A549 (cell line): ENCODE results near the gene KATNBL1.

ENCODE experiments used
- EP300 ChIP-seq, 2 experiments: fragments of >200 bp; sonication (Bioruptor Twin); formaldehyde crosslinking; IDR thresholded peaks; 2 replicates in 1 of 2; 3 replicates in 1 of 2; pipeline ENCODE4 v1.6.1; 2016 to 2017
- HDAC2 ChIP-seq: fragments of 200-600 bp; sonication (generic); IDR thresholded peaks from 2 replicates; pipeline ENCODE4 v1.6.1; 2016
- POLR2A ChIP-seq: IDR thresholded peaks from 2 replicates; pipeline ENCODE4 v1.6.1; 2012; ENCODE audit warnings: mild to moderate bottlenecking, low read length
- TF ChIP-seq, protein P1 (sequence below): fragments of >200 bp; sonication (Bioruptor Twin); formaldehyde crosslinking; IDR thresholded peaks from 3 replicates; pipeline ENCODE4 v1.5.1; 2016
- TF ChIP-seq, protein P2 (sequence below): IDR thresholded peaks from 2 replicates; pipeline ENCODE4 v1.6.1; 2012

DNA sequence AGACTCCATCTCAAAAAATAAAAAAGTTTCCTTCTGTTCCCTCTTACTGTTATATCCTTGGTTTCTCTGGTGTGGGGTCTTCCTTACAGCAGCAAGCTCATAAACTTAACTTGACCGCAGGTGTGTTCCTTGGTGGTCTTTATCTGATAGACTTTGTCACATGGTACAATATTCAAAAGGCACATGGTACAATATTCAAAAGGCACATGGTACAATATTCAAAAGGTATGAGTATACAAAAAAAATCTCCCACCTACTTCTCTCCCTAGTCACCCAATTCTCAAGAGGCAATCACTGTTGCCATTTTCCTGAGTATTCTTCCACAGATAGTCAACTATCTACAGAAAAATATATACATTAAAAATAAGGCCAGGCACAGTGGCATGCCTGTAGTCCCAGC lies 103.5 kb downstream of the KATNBL1 start:
- TF ChIP-seq EP300 (IDR thresholded peaks at IDR 0.05) (no peak), POLR2A (no peak), HDAC2 (no peak)
- TF ChIP-seq, protein P1, sequence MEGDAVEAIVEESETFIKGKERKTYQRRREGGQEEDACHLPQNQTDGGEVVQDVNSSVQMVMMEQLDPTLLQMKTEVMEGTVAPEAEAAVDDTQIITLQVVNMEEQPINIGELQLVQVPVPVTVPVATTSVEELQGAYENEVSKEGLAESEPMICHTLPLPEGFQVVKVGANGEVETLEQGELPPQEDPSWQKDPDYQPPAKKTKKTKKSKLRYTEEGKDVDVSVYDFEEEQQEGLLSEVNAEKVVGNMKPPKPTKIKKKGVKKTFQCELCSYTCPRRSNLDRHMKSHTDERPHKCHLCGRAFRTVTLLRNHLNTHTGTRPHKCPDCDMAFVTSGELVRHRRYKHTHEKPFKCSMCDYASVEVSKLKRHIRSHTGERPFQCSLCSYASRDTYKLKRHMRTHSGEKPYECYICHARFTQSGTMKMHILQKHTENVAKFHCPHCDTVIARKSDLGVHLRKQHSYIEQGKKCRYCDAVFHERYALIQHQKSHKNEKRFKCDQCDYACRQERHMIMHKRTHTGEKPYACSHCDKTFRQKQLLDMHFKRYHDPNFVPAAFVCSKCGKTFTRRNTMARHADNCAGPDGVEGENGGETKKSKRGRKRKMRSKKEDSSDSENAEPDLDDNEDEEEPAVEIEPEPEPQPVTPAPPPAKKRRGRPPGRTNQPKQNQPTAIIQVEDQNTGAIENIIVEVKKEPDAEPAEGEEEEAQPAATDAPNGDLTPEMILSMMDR: no peak
- TF ChIP-seq, protein P2, sequence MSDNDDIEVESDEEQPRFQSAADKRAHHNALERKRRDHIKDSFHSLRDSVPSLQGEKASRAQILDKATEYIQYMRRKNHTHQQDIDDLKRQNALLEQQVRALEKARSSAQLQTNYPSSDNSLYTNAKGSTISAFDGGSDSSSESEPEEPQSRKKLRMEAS: no peak
